Neural crest cell (in vitro differentiated cells): ENCODE measurements around the gene FSTL1. TPM values are rescaled to one million over a fixed set of nuclear protein-coding genes. Genes with fewer than 3 reads are reported as not detected.

ENCODE experiments used
- DNase-seq: peaks from one replicate; pipeline ENCODE4 v3.0.0; 2021; ENCODE audit warnings: low read depth, mixed read lengths, low spot score
- H3K27ac Mint-ChIP-seq: one replicate; pipeline ENCODE4 v1.8.0; 2021; ENCODE audit warnings: mild to moderate bottlenecking, mixed read lengths; ENCODE audit not compliant: unreplicated experiment
- H3K27me3 Mint-ChIP-seq: 2 replicates; pipeline ENCODE4 v1.8.0; 2021; ENCODE audit warnings: low read depth, mild to moderate bottlenecking, mixed read lengths
- H3K36me3 Mint-ChIP-seq: 2 replicates; pipeline ENCODE4 v1.8.0; 2021; ENCODE audit warnings: low read depth, mild to moderate bottlenecking, mixed read lengths
- H3K4me1 Mint-ChIP-seq: 2 replicates; pipeline ENCODE4 v1.8.0; 2021; ENCODE audit warnings: mixed read lengths
- H3K4me3 Mint-ChIP-seq: one replicate; pipeline ENCODE4 v1.8.0; 2021; ENCODE audit warnings: mild to moderate bottlenecking, mixed read lengths
- H3K9me3 Mint-ChIP-seq: 2 replicates; pipeline ENCODE4 v1.8.0; 2021; ENCODE audit warnings: mixed read lengths
- CTCF ChIP-seq: fragments of 200-600 bp; sonication (generic); conservative IDR thresholded peaks from 2 replicates; pipeline ENCODE4 v1.5.0; 2021; ENCODE audit warnings: antibody characterized with exemption, mild to moderate bottlenecking
- total RNA-seq: library from RNA; stranded (reverse); gene quantifications from 2 replicates; pipeline ENCODE4 v1.2.1, GENCODE V29; 2021

Gene FSTL1
- total RNA-seq, 1 donor from 2014 or later = 199 TPM

- H3K27ac Mint-ChIP-seq = no peak overlapping the region
- H3K36me3 Mint-ChIP-seq = peaks cover 9% of the 10 kb centered on the region
- no peak for DNase-seq
- H3K4me3 Mint-ChIP-seq = no peak overlapping the region
- no peaks in the 10 kb centered on the region for H3K27me3 Mint-ChIP-seq
- no peak for TF ChIP-seq CTCF
- H3K4me1 Mint-ChIP-seq = peaks cover 5% of the 10 kb centered on the region
- no peaks in the 10 kb centered on the region for H3K9me3 Mint-ChIP-seq
Observed at GRCh38 chr3:120427201-120427600, 23.6 kb downstream of the FSTL1 start.

- H3K36me3 Mint-ChIP-seq = peaks cover 6% of the 10 kb centered on the region
- TF ChIP-seq CTCF = no peak
- no peak overlapping the region for H3K4me3 Mint-ChIP-seq
- no peaks in the 10 kb centered on the region for H3K27me3 Mint-ChIP-seq
- H3K4me1 Mint-ChIP-seq = peaks cover 15% of the 10 kb centered on the region
- H3K9me3 Mint-ChIP-seq = no peaks in the 10 kb centered on the region
- no peak for DNase-seq
- no peak overlapping the region for H3K27ac Mint-ChIP-seq
Observed at GRCh38 chr3:120425572-120426250, 25.1 kb downstream of the FSTL1 start.

GRCh38 chr3:120424976-120425570, 25.7 kb downstream of the FSTL1 start:
- no peak for TF ChIP-seq CTCF
- DNase-seq = no peak
- peaks cover 6% of the 10 kb centered on the region for H3K36me3 Mint-ChIP-seq
- H3K27me3 Mint-ChIP-seq = no peaks in the 10 kb centered on the region
- H3K27ac Mint-ChIP-seq = no peak overlapping the region
- peaks cover 20% of the 10 kb centered on the region for H3K4me1 Mint-ChIP-seq
- no peak overlapping the region for H3K4me3 Mint-ChIP-seq
- no peaks in the 10 kb centered on the region for H3K9me3 Mint-ChIP-seq

- TF ChIP-seq CTCF = no peak
- H3K4me1 Mint-ChIP-seq = peaks cover 26% of the 10 kb centered on the region
- H3K9me3 Mint-ChIP-seq = no peaks in the 10 kb centered on the region
- H3K27ac Mint-ChIP-seq = no peak overlapping the region
- no peaks in the 10 kb centered on the region for H3K27me3 Mint-ChIP-seq
- DNase-seq = no peak
- no peak overlapping the region for H3K4me3 Mint-ChIP-seq
- H3K36me3 Mint-ChIP-seq = peaks cover 6% of the 10 kb centered on the region
Observed at GRCh38 chr3:120424506-120424905, 26.3 kb downstream of the FSTL1 start.

- H3K9me3 Mint-ChIP-seq = no peaks in the 10 kb centered on the region
- no peak overlapping the region for H3K27ac Mint-ChIP-seq
- TF ChIP-seq CTCF = no peak
Observed at GRCh38 chr3:120423432-120423831, 27.4 kb downstream of the FSTL1 start.

More at GRCh38 chr3:120423432-120423831, 27.4 kb downstream of the FSTL1 start:
- peaks cover 4% of the 10 kb centered on the region for H3K36me3 Mint-ChIP-seq
- no peaks in the 10 kb centered on the region for H3K27me3 Mint-ChIP-seq
- H3K4me3 Mint-ChIP-seq = no peak overlapping the region
- peaks cover 37% of the 10 kb centered on the region for H3K4me1 Mint-ChIP-seq
- no peak for DNase-seq
